K562 (cell line): ENCODE data around the gene RGS14. TPM values are rescaled to one million over a fixed set of nuclear protein-coding genes. Genes with fewer than 3 reads are reported as not detected.
A peak's percentile ranks its signal among the peaks of the same experiment; 100 is the strongest.

ENCODE experiments used
- ADNP ChIP-seq: fragments of 200-800 bp; sonication (Bioruptor generic); IDR thresholded peaks from 2 replicates; pipeline ENCODE4 v1.6.1; 2016; ENCODE audit warnings: missing genetic modification characterization, missing compliant biosample characterization
- ASH1L ChIP-seq: fragments of 450-650 bp; IDR thresholded peaks from 2 replicates; pipeline ENCODE4 v1.6.1; 2018; ENCODE audit warnings: borderline replicate concordance, mild to moderate bottlenecking, low read depth; ENCODE audit not compliant: partially characterized antibody
- ATF3 ChIP-seq, 2 experiments: fragments of 450-650 bp in 1 of 2; sonication (generic) in 1 of 2; formaldehyde crosslinking in 1 of 2; IDR thresholded peaks in 1 of 2; conservative IDR thresholded peaks in 1 of 2; 2 replicates each; pipeline versions ENCODE4 v1.6.1 to v1.8.1; 2016 to 2023; ENCODE audit warnings: mild to moderate bottlenecking in 2 of 2, moderate library complexity in 2 of 2, inconsistent platforms in 1 of 2, missing genetic modification reagents in 1 of 2
- C11orf30 ChIP-seq: fragments of 450-650 bp; IDR thresholded peaks from 2 replicates; pipeline ENCODE4 v1.6.1; 2016; ENCODE audit warnings: low read depth, mild to moderate bottlenecking
- CBFA2T3 ChIP-seq: fragments of 450-650 bp; IDR thresholded peaks from 2 replicates; pipeline ENCODE4 v1.6.1; 2017
- CLOCK ChIP-seq: fragments of 250-450 bp; sonication (Bioruptor Pico); IDR thresholded peaks from 2 replicates; pipeline ENCODE4 v1.4.0; 2020; ENCODE audit warnings: mild to moderate bottlenecking, moderate library complexity, borderline replicate concordance
- CREB5 ChIP-seq: fragments of 250-450 bp; sonication (Bioruptor Pico); IDR thresholded peaks from 2 replicates; pipeline ENCODE4 v1.5.0; 2020; ENCODE audit warnings: mild to moderate bottlenecking
- HDAC1 ChIP-seq, 2 experiments: fragments of 450-650 bp; IDR thresholded peaks; 2 replicates each; pipeline ENCODE4 v1.6.1; 2016 to 2017; ENCODE audit warnings: inconsistent platforms in 1 of 2, mild to moderate bottlenecking in 1 of 2, moderate library complexity in 1 of 2
- HES1 ChIP-seq: fragments of 450-650 bp; IDR thresholded peaks from 2 replicates; pipeline ENCODE4 v1.6.1; 2016; ENCODE audit warnings: low read depth, mild to moderate bottlenecking, moderate library complexity
- MCM3 ChIP-seq: fragments of 450-650 bp; IDR thresholded peaks from 2 replicates; pipeline ENCODE4 v1.6.1; 2016
- MIER1 ChIP-seq: fragments of 450-650 bp; IDR thresholded peaks from 2 replicates; pipeline ENCODE4 v1.6.1; 2016; ENCODE audit warnings: antibody characterized with exemption, mild to moderate bottlenecking, low read depth
- NCOA1 ChIP-seq: fragments of 450-650 bp; IDR thresholded peaks from 2 replicates; pipeline ENCODE4 v1.6.1; 2016; ENCODE audit warnings: low read depth
- SP1 ChIP-seq: sonication (generic); formaldehyde crosslinking; IDR thresholded peaks from 2 replicates; pipeline ENCODE4 v1.8.1; 2022; ENCODE audit warnings: mild to moderate bottlenecking, missing genetic modification reagents
- ZNF174 ChIP-seq: fragments of 250-450 bp; sonication (Bioruptor Pico); IDR thresholded peaks from 2 replicates; pipeline ENCODE4 v1.4.0; 2020; ENCODE audit warnings: mild to moderate bottlenecking
- ZNF518B ChIP-seq: fragments of 250-450 bp; sonication (Bioruptor Pico); IDR thresholded peaks from 2 replicates; pipeline ENCODE4 v1.5.0; 2021; ENCODE audit warnings: mild to moderate bottlenecking, moderate library complexity
- ZSCAN29 ChIP-seq: fragments of 450-650 bp; IDR thresholded peaks from 2 replicates; pipeline ENCODE4 v1.6.1; 2017
- polyA plus RNA-seq, 8 experiments: library from polyadenylated mRNA; depleted of rRNA in 4 of 8; stranded (reverse) in 5 of 8; unstranded in 3 of 8; fragments of >200 nt; fragmentation: Nextera tagmentation in 2 of 8; fragmentation: Illumina TruSeq in 1 of 8; extraction: Ambion mirVana in 2 of 8; extraction: Trizol in 1 of 8; gene quantifications; 2 replicates each; pipeline versions ENCODE4 v1.2.1 to v1.2.3, GENCODE V29; 2011 to 2014; ENCODE audit warnings: inconsistent platforms in 1 of 8, missing spikeins in 1 of 8
- total RNA-seq, 7 experiments: library from RNA; depleted of rRNA in 6 of 7; stranded (reverse); fragments of >200 nt in 6 of 7; fragmentation: Illumina TruSeq in 2 of 7; extraction: Trizol in 2 of 7; gene quantifications; 2 replicates each; pipeline versions ENCODE4 v1.2.1 to v1.2.3, GENCODE V29; 2011 to 2021; ENCODE audit warnings: low replicate concordance in 1 of 7

RGS14 gene
- total and polyA plus RNA-seq, 9 of the 15 experiments (the other 6 are each of a cell fraction or from before 2014, with no cell fraction given), result 0.28 to 75.9 (median 34.5) TPM

- TF ChIP-seq ZNF174 (CRISPR knock-in tag), result no peak
- peak; percentile 56 for TF ChIP-seq CBFA2T3
- TF ChIP-seq MCM3, result no peak
- TF ChIP-seq ADNP (tag), result no peak
- 0 out of 2 replicates have a peak, but pooled peaks have one; percentile 9 for TF ChIP-seq SP1 (CRISPR knock-in tag)
- peak; percentile 54 for TF ChIP-seq ASH1L
- TF ChIP-seq CREB5 (CRISPR knock-in tag), result peak; percentile 68; the same call in 1 of the 2 replicates
- TF ChIP-seq HDAC1 (IDR thresholded peaks at IDR 0.05), result peak in 1 of 2 experiments; percentile 73; a peak in 2 of 4 replicates
- no peak for TF ChIP-seq HES1
- no peak for TF ChIP-seq ZSCAN29
- no peak; the same call in none of the 2 replicates for TF ChIP-seq MIER1
- TF ChIP-seq NCOA1, result no peak
- TF ChIP-seq ZNF518B (CRISPR knock-in tag), result no peak
- peak; percentile 98 for TF ChIP-seq C11orf30
- no peak for TF ChIP-seq CLOCK (CRISPR knock-in tag)
- TF ChIP-seq ATF3 (IDR thresholded peaks at IDR 0.05), result peak; percentile 90
- no peak for TF ChIP-seq ATF3 (CRISPR knock-in tag; conservative IDR thresholded peaks at IDR 0.05)
Measured at GRCh38 chr5:177378884-177379883, 21.5 kb downstream of the RGS14 start (continued).
